GM13977 (cell line): Measurements from ENCODE around the gene ZNF845.
"Not testable (repeated sequence)": the region's sequence is repeated elsewhere in the genome, so short reads cannot be mapped to it uniquely, and the experiment has no call there.

Experiments used
- DNase-seq: peaks from one replicate; pipeline ENCODE4 v3.0.0; 2012; ENCODE audit warnings: low spot score
- in situ Hi-C: fragments of 300-500 bp; cut with MboI; formaldehyde crosslinking; loops from one replicate; pipeline ENCODE4 v1.12.0; 2022; ENCODE audit warnings: low sequenced_read_pairs, low pct_unique_long_range_greater_than_20kb, mixed read lengths, inconsistent platforms; ENCODE audit not compliant: unreplicated experiment
- TF ChIP-seq, protein P1 (sequence below): IDR thresholded peaks from 2 replicates; pipeline ENCODE4 v1.5.1; 2012; ENCODE audit warnings: mild to moderate bottlenecking, control low read depth; ENCODE audit not compliant: insufficient read depth; ENCODE audit errors: extremely low read depth, missing control alignments

The ZNF845 gene

DNA sequence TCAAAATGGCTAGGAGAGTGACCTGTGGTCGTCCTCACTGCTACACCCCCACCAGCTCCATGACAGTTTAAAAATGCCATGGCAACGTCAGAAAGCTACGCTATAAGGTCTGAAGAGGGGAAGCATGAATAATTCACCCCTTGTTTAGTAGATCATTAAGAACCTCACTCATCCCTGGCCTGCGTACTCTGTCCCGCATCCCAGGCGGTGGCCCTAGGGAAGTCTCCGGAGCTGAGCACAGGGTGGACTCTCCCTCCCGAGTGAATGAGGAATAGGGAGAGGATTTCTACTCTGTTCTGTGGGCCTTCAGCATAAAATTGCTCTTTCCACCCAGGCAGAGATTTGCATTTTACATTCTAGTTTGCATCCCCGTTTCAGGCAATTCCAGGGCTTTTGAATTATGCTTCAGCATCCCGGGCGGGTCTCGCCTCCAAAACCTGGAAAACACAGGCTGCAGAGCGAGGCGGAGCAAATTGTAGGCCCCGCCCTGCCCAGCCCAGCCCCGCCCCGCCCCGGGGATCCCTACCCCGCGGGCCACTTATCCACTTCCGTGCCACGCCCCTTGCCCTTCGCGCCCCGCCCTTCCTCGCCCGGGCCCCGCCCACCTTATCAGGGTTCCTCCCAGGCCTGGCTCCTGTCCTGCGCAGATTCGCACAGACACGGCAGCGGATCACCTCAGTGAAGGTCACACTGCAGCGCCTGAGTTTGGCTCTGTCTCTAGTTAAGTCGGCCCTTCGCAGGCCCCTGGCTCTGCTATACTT lies 24.5 kb downstream of the ZNF845 start:
- in situ Hi-C loops, result no loop called here
- DNase-seq, result no peak
- TF ChIP-seq, protein P1, sequence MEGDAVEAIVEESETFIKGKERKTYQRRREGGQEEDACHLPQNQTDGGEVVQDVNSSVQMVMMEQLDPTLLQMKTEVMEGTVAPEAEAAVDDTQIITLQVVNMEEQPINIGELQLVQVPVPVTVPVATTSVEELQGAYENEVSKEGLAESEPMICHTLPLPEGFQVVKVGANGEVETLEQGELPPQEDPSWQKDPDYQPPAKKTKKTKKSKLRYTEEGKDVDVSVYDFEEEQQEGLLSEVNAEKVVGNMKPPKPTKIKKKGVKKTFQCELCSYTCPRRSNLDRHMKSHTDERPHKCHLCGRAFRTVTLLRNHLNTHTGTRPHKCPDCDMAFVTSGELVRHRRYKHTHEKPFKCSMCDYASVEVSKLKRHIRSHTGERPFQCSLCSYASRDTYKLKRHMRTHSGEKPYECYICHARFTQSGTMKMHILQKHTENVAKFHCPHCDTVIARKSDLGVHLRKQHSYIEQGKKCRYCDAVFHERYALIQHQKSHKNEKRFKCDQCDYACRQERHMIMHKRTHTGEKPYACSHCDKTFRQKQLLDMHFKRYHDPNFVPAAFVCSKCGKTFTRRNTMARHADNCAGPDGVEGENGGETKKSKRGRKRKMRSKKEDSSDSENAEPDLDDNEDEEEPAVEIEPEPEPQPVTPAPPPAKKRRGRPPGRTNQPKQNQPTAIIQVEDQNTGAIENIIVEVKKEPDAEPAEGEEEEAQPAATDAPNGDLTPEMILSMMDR, result no peak

DNA sequence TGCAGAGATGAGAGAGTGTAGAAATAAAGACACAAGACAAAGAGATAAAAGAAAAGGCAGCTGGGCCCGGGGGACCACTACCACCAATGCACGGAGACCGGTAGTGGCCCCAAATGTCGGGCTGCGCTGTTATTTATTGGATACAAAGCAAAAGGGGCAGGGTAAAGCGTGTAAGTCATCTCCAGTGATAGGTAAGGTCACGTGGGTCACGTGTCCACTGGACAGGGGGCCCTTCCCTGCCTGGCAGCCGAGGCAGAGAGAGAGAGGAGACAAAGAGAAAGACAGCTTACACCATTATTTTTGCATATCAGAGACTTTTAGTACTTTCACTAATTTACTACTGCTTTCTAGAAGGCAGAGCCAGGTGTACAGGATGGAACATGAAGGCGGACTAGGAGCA lies 26.5 kb downstream of the ZNF845 start:
- in situ Hi-C loops, DNase-seq: not testable (repeated sequence)

DNA sequence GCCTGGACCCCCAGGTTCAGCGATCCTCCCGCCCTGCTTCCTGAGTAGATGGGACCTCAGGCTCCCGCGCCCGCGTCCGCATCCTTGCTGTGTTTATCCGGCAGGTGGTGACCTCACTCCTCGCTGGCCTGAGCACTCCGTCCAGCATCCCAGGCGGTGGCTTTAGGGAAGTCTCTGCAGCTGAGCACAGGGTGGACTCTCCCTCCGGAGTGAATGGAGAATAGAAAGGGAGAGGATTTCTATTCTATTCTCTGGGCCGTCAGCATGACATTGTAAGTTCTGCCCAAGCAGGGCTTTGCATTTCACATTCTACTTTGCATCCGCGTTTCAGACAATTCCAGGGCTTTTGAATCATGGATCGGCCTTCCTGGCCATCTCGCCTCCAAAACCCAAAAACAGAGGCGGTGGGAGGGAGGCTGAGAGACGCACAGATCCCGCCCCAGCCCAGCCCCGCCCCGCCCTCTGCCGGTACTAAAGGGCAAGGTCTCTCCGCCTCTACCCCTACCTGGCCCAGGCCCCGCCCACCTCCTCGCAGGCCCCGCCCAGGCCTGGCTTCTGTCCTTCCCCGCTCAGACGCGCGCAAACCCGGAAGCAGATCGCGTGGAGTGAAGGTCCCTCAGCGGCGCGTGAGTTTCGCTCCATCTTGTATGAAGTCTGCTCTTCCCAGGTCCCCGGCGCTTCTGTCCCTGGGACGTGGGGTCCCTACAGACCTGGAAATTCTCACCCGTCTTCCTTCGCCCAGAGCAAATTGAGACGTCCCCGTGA lies 31.8 kb downstream of the ZNF845 start, which contains the start of gene ZNF525:
Gene ZNF525 (plus strand): TSS at position 572 of the 765 bp plus-strand sequence. CDS start 6,577 bp downstream, outside the sequence.
- peak; percentile 94 for DNase-seq
- in situ Hi-C loops, result no loop called here
- TF ChIP-seq, protein P1, result peak; percentile 14

DNA sequence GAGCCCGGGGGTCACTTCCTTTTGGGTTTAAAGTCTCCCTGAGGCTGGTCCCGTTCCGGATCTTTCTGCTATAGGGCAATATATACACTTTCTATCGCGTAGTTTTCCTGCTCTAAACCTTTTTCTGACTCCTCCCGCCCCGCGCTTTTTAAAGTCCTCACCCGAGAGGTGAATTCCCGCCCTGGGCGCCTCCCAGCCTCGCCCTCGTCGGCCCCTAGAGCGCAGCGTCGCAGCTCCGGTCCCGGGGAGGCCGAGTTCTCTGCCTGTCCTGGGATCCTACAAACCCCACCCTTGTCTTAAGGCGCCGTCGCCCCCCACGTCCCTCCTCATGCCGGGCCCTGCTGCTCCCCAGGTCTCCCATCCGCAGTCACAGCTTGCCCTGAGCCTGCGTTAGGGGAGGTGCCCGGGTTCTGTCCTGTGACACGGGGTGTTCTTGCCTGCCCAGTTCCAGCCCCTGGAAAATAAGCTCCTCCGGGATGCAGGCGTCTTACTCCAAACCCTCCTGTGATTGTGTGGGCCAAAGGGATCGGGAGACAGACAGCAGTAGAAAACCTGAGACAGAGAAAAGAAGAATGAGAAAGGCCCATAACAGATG lies 32.4 kb downstream of the ZNF845 start:
- TF ChIP-seq, protein P1, result no peak
- in situ Hi-C loops, result no loop called here
- no peak for DNase-seq

DNA sequence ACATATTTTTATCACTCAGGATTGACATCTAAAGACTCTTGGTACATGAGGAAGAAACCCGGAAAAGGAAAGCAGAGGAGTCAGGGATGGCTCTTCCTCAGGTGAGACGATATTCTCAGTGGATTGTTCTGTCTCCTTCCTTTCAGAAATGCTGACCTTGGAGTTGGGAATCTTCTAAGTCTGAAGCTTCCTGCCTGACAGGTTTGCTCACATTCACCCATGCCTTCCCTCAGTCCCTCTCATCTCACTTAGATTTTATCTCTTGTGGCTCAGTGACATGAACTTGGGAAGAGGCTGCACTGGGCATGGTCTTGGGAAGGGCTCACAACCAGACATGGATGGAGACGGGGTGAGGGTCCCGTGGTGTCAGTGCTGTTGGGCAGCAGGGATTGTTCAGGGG lies 38.6 kb downstream of the ZNF845 start:
- TF ChIP-seq, protein P1, result no peak
- in situ Hi-C loops, result no loop called here

DNA sequence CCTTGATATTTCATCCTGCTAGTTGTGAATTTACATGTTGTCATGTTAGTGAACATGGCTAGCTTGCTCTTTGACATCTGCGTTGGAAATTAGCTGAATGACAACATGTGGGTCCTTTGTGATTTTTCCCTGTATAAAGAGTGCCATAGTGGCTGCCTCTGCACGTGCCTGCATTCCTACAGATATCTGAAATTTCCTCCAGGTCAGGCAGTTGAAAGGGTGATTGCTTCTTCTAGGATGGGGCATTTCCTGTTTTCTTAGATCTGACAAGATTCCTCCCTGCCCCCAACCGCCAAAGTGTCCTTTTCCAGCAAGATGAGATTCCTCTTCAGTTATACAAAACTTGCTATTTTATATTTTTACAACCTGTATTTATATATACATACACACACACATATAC lies 40.7 kb downstream of the ZNF845 start:
- DNase-seq, result no peak
- TF ChIP-seq, protein P1, result no peak
- in situ Hi-C loops, result no loop called here

More for the DNA sequence above, 38.6 kb downstream of the ZNF845 start:
- no peak for DNase-seq

DNA sequence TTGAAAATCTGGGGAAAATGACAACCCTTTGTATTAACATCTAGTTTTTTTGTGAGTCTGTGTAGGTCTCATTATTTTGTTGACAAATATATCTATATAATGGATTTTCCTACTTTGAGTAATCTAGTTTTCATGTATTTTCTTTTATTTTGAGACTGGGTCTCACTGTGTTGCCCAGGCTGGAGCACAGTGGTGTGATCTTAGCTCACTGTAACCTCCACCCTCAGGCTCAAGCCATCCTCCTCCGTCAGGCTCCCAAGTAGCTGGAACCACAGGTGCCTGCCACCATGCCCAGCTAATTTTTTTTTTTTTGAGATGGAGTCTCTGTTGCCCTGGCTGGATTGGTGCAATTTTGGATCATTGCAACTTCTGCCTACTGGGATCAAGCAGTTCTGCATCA lies 41.2 kb downstream of the ZNF845 start:
- TF ChIP-seq, protein P1, result no peak
- in situ Hi-C loops, result no loop called here
- no peak for DNase-seq
